NCI-H187 (cell line): Measurements from ENCODE around the gene OXCT1.
"Not testable (repeated sequence)": the region's sequence is repeated elsewhere in the genome, so short reads cannot be mapped to it uniquely, and the experiment has no call there.

ENCODE experiments used
- DNase-seq, 2 experiments: peaks; one replicate each; lab custom pipeline; 2025; lab: John Stamatoyannopoulos, UW

The OXCT1 gene

DNA sequence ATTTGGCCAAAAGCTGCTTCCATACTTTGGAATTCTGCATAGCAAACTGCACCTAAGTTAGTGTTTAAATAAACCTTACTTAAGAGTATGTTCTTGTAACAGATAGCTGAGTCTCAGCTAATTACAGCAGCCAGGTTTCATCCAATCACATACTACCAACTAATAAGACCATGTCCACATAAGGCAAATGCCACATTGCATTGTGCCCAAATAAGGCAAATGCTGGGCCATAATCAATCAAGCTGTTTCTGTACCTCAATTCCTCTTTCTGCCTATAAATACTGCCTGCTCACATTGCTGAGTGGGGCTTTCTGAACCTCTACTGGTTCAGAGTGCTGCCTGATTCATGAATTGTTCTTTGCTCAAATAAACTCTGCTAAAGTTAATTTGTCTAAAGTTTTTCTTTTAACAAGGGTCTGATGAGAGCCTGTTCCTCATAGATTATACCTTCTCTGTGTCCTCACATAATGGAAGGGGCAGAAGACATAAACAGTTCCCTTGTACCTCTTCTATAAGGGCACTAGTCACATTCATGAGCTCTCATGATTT lies 4.4 kb upstream of the OXCT1 start:
- DNase-seq = no peak

DNA sequence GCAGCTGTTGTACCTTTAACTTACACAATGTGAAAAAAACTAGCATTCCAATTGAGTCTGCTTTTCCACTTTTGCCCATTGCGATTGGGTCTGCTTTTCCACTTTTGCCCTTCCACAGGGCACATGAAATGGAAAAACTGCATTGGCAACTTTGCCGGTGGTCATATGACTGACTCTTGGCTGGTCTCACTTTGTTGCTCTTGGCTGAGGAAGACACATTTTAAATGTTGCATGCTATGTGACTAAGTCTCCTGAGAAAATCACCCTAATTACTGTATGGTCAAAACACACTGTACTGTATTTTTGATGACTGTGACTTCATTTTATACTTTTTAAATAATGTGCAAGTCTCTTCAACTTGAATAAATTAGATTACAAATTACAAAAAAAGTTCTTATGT lies 1.6 kb upstream of the OXCT1 start:
- DNase-seq = no peak

DNA sequence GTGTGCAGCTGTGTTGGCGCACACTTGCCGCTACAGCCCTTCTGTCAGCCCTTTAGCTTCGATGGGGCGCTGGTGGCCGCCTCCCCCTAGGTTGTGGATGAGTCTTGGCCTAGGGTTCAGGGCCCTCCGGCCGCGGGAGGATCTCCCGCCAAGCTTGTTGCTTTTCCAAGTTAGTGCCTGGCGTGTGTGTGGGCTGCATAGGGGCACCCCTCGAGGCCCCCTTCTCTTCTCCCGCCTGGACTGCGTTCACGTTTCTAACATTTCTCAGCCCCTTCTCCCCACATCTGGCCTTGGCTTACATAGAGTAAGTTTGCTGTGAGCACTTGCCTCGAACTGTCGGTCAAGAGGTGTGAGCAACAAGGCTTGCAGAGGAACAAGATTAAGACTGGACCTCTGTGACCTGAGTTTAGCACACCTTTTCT lies 413 bp upstream of the OXCT1 start:
- no peak for DNase-seq

DNA sequence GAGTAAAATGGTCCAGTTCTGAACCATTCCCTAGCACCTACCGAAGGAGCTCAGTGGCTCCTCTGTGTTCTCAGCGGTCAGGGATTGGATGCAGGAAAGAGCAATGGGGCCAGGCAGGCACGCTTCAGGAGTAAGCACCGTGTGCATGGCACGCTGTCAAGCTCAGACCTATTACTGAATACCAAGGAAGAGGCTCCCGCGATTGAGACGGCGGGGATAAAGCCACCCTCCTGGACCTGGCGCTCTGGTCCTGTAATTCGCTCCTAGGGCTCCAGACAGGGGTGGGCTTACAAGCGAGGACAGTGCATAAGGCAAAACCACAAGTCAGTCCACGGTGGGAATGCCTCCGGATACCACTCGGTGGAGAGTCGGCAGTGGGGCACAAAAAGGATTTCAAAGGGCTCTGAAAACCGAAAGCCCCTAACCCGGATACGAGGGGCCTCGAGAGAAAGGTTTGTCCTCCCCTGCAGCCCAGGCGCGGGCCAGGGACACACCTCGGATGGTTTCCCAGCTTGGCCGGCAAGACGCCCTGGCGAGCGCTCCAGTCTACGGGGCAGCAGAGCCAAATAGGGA lies 988 bp downstream of the OXCT1 start:
- no peak for DNase-seq

DNA sequence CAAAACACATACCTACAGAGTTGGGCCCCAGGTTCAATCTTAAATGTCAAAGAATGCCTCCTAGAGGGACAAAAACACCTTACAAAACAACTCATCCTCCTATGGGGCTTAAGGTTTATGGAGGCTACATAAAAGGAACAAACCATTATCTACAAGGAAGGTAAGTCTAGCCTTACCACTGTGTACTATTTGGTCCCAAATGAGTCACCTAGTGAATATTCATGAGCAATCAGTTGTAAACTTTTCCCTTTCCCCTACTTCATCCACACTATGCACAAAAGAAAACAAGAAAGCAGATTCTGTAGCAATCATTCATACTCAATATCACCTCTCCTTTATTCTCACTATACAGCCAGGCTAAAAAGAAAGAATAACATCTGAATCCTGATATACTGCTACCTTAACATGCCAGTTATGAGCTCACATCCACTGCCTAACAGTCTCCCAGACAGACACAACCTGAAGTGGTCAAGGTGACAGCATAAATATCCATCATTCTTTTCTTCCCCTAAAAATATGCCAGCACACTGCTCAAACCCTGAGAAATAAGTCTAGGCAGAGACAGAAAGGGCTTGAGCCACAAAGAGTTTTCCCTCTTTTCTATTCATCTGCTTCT lies 6.2 kb downstream of the OXCT1 start:
- no peak for DNase-seq

DNA sequence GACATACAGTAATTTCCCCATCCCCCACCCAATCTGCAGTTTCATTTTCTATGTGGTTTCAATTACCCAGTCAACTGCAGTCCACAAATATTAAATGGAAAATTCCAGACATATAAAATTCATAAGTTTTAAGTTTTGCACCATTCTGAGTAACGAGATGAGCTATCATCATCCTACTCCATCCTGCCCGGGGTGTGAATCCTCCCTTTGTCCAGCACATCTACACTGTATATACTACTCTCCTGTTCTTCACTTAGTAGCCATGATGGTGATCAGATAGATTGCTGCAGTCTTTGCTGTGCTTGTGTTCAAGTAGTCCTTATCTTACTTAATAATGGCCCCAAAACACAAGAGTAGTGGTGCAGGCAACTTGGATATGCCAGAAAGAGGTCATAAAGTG lies 11.3 kb downstream of the OXCT1 start:
- no peak for DNase-seq

DNA sequence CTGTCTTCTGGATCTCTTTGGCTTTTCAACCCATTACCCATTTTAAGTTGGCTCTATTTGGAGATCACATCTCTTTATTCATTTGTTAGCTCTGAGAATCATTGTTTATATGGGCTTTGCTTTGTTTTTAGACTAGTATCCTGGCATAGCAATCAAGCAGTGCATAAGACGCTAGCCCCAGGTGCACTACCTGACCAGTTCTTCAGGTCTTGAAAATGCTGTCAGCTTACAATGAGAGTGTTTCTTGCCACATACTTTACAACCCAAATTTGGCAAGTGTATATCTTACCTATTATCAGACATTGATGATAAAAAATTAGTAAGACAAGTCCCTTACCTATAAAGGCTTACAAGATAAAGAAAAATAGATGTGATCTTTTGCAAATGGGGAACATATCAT lies 12.2 kb downstream of the OXCT1 start:
- DNase-seq = no peak

DNA sequence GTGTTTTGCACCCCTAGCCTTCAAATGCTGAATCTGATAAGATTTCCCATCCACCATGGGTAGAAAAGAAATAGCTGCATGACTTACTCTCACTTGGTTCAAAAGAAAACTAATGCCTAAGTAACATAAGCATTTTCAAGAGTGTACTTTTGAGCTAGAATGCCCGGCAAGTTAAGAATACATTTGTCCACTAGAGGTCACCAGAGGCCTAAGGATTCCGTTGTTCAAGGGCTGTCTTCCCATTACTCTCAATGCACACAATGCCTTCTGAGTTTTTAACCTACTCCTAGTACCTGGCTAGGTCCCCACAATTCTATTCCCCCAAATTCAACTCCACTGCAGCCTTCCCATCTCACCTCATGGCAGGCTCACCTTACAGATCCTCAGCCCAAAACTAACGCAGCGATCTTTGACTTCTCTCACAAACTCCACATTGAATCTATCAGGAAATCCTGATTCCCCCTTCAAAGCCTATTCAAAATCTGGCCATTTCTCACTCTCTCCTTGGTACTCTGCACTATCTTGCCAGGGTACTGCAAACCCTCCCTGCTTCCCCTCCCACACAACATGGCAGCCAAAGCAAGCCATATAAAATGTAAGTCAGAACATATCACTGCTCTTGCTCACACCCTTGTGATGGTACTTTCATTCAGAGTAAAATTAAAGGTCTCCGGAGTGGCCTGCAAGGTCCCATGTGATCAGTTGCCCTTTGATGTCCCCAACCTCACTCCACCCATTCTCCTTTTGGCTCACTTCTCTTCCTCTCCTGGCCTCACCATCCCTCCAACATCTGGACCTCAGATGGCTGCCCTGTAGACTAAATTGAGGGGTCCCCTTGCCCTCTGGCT lies 13.4 kb downstream of the OXCT1 start:
- DNase-seq = peak; percentile 57

DNA sequence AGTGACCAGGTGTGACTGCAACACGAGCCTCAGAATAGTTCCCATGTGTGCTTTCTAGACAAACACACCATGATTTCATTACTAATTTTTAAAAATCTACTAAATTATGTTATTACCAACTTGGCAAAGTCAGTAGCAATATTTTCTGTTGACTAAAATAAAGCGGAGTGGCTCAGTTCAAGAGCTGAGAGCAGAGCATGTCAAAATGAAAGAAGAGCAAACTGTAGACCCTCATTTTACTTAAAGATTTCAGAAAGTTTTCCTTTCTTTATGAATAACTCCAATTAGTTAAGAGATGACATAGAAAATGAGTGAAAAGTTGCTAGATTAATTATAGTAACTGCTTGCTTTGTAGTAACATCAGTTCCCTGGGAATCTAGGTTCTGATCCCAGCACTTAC lies 17.9 kb downstream of the OXCT1 start:
- DNase-seq = no peak

DNA sequence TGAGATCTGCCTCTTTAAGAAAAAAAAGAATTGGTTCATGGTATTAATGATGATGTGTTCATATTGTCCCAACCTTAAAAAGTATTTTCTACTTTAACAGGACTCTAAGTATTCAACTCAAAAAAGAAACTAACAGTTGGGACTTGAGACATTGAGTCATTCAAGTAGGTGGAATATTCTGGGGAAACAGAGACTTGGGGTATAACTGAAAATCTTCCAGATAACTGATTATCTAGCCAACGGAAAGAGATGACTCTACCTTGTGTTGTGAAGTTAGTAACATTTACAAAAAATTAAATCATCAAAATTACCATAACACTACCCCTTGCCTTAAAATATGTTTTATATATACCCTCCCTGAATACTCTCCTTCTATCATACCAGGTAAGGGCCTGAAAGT lies 19.1 kb downstream of the OXCT1 start:
- DNase-seq = no peak

DNA sequence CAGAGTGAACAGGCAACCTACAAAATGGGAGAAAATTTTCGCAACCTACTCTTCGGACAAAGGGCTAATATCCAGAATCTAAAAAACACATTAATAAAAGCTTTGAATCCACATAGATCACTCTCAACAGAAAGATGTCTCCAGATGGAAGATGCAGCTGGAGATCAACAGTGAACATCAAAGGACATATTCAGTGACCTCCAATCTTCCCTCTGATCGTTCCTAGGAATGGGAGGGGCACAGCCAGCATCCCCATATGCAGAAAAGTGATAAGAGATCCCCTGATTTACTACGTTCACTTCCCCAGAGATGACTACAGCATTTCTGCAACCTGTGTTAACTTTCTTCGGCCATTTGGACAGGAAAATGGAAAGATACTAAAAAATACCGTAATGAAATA lies 21.2 kb downstream of the OXCT1 start:
- DNase-seq = no peak

DNA sequence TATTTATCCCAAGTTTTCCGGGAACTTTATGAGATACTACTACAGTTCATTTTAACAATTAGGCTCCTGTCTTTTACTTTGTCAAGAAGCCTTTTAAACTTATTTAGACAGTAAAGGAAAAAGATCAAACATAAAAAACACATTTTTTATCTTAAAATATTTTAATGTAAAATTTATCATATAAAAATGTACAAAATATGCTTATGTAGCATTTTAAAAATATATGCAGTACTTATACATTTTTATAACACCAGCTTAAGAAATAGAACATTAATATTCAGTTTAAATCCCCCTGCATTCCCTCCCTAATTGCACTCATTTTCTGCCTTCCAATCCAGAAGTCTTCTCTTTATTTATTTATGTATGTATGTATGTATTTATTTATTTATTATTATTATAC lies 24.5 kb downstream of the OXCT1 start:
- DNase-seq = not testable (repeated sequence)

DNA sequence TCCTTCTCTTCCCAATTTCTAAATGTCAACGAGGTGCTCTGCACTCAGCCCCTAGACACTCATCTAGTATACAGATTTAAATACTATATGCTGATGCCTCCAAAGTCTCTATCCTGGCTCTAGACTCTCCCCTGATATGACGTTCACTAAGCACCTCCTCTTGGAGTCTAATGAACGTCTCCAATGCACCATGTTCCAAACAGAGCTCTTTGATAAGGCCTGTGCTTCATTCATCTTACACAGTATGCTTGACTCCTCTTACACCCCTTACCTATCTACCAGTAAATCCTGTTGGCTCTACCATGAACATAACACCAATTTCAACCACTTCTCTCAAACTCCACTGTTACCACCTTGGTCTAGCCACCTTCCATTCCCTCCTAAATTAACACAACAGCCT lies 25.7 kb downstream of the OXCT1 start:
- no peak for DNase-seq

DNA sequence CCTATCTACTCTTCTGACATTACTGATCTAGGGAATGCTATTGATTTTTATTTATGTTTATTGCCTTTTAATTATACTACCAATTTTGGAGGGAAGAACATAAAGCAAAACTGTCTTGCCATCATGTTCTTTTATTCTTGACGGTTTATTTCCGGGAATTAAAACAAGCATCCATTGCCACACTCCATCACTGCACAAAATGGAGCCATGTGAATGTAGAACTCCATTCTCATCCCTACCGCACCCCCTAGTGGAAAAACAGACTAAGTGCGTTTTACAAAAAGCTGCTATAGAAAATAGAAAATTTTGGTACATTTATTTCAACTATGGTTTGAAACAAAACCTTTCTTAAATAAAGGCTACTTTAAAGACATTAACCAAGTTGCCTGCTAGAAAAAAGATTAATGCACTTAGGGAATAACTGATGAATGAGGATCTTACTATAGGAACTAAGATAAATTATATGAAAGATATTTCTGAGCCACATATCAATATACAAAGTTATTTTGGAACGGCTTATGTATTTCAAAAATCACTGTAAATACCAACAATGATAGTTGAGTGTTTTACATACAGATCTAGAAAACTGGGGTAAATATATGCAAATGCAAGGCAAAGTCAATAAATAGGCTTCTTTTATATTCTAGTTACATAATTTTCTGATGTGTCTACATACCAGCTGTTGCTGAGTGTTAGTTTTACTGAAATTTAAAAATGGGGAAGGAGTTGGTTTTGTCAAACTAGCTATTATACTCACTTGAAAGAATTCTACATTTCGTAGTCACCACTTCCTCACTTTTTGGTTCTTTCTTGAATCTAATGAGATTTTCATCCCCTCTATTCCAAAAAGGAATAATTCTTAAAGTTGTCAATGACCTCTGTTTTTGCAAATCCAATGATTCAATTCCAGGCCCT lies 26.5 kb downstream of the OXCT1 start:
- DNase-seq = peak in 1 of 2 experiments; percentile 5

DNA sequence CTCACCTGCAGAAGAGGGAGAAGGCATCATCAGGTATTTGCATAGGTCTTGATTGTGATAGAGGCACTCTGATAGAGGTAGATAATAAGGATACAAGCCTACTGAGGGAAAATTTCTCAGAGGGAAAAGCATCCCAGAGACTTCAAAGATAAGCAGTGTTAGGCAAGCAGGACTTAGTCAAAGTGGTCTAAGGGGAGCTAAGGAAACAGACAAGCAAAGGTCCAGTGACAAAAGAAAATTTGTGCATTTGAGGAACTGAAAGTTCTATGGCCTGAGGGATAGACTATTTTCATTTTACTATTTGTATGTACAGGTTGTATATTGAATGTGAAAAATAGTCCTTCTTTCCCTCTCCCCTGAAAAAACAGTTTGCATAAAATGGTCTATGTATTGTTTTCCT lies 27.4 kb downstream of the OXCT1 start:
- no peak for DNase-seq

DNA sequence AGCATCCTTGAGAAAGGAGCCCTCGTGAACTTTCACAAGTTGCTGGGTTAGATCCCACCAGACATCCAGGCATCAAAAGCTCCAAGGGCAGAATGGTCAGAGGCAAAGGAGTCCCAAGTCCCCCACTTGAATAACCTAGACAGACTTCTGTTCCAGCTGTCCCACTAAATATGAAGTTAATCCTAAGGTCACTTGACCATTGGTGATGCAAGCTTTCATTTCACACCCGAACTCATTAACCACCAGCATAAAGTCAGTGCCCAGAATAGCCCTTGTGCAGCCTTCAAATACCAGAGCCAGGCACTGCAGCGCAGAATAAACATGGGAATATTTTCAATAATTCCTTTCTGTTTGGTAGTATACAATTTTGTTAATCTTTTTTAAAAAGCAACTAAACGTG lies 28.9 kb downstream of the OXCT1 start:
- no peak for DNase-seq

DNA sequence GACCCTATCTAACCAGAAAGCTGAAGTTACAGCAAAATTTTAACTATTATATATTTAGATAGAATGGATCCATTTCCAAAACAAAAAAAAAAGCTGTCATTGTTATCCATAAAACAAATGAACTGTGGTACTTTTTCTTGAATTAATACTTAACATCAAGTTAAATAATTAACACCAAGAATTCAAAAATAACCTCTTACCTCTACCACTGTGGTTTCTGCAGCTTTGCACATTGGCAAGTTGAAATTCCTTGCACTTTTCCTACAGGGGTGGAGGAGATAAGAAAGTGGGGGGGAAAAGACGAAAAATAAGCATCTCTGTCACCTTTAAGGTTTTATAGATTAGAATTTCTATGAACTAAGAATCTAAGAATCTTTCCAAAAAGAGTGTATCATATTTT lies 30.0 kb downstream of the OXCT1 start:
- DNase-seq = no peak

DNA sequence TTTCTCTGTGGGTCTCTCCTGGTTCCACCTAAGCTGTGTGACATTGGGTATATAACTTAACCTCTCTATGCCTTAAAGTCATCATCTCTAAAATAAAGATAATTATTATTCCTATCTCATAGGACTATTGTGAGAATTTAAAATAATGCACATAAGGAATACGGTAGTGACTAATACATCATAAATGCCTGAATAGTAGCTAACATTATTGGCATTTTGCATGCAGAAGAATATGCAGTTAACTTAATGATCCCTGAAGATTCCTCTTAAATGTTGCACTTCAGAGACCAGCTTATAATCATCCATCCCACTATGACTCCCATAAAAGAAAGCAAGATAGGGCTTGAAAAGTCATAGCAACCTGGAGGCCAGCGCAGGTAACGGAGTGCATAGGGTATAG lies 32.4 kb downstream of the OXCT1 start:
- no peak for DNase-seq

DNA sequence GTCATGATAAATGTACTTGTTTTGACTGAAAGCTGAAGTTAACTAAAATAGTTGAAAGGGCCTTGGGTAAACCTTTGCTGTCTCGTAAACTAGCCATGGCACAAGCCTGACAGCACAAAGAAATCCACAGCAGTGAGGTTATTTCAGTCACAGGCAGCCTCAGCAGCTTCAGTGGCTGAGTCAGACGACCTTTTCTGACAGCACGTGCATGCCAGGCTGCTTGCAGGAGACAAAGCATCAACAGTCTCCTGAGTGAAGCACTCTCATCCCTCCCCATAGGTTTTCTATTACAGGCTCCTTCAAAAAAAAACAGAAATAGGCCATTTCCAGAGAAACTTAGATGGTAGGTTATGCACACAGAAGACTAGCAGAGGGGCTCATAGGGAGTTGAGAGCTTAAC lies 34.6 kb downstream of the OXCT1 start:
- DNase-seq = no peak

DNA sequence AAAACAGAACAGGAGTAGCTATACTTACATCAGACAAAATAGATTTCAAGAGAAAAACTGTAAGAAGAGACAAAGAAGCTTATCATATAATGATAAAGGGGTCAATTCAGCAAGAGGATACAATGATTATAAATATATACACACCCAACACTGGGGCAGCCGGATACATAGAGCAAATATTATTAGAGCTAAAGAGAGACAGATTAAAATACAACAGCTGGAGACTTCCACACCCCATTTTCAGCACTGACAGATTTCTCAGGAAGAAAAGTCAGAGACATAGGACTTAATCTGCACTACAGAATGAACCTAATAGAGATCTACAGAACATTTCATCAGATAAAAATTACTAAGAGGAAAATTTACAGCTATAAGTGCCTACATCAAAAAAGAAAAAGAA lies 35.7 kb downstream of the OXCT1 start:
- DNase-seq = no peak

DNA sequence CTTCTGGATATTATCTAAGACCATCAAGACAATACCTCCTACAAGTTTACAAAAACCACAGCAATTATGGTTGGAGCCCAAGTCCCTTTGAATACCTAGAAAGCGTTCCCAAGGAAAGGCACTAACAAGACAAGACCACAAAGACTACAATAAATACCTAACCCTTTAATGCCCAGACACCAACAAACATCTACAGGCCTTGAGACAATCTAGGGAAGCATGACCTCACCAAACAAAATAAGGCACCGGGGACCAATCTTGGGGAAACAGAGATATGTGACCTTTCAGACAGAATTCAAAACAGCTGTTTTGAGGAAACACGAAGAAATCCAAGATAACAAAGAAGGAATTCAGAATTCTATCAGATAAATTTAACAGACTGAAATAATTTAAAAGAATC lies 37.8 kb downstream of the OXCT1 start:
- no peak for DNase-seq

DNA sequence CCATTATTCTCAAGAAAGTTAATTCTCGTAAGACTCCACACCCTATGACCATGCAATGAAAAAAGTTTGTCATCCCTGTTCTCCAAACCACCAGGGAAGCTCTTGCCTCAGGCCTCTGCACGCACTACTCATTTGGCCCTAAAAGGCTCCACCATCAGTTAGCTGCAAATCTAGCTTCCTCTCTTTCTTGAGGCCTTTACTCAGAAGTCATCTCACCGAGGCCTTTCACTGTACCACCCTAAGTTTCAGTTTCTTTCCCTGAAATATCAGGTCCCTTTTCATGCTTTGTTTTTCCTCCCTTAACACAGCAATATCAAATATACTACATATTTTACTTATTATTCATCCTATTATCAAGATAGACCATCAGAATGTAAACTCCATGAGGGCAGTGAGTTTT lies 39.1 kb downstream of the OXCT1 start:
- no peak for DNase-seq
